NOMO-1 (cell line): ENCODE measurements around the gene ABCB4.

Source experiments
- DNase-seq, 2 experiments: peaks; one replicate each; lab custom pipeline; 2025; ENCODE audit not compliant: unreplicated experiment in 2 of 2; lab: John Stamatoyannopoulos, UW

The ABCB4 gene

GRCh38 chr7:87475359-87476178 is at the start of gene ABCB4:
Gene ABCB4, minus strand, starts transcription at chr7:87475680. Its CDS starts 215 bp downstream, at chr7:87475465.
- no peak for DNase-seq

GRCh38 chr7:87518735-87519134 is 43.3 kb upstream of the ABCB4 start:
- DNase-seq = no peak

GRCh38 chr7:87517891-87518290 is 42.4 kb upstream of the ABCB4 start:
- peak in 1 of 2 experiments; percentile 49 for DNase-seq

GRCh38 chr7:87517136-87517815 is 41.8 kb upstream of the ABCB4 start:
- peak in 1 of 2 experiments; percentile 49 for DNase-seq

GRCh38 chr7:87513735-87514335 is 38.4 kb upstream of the ABCB4 start:
- DNase-seq = no peak

- no peak for DNase-seq
Measured at GRCh38 chr7:87512906-87513305, 37.4 kb upstream of the ABCB4 start.

- no peak for DNase-seq
Measured at GRCh38 chr7:87511510-87511909, 36.0 kb upstream of the ABCB4 start.

- DNase-seq = no peak
Measured at GRCh38 chr7:87510411-87510875, 35.0 kb upstream of the ABCB4 start.

GRCh38 chr7:87507446-87507845 is 32.0 kb upstream of the ABCB4 start:
- no peak for DNase-seq

- DNase-seq = peak in 1 of 2 experiments; percentile 48
Measured at GRCh38 chr7:87506246-87507180, 31.0 kb upstream of the ABCB4 start.

GRCh38 chr7:87505557-87506245 is 30.2 kb upstream of the ABCB4 start:
- no peak for DNase-seq

- no peak for DNase-seq
Measured at GRCh38 chr7:87505122-87505521, 29.6 kb upstream of the ABCB4 start.

GRCh38 chr7:87499494-87499893 is 24.0 kb upstream of the ABCB4 start:
- DNase-seq = no peak

- DNase-seq = no peak
Measured at GRCh38 chr7:87498893-87499292, 23.4 kb upstream of the ABCB4 start.

GRCh38 chr7:87497482-87497881 is 22.0 kb upstream of the ABCB4 start:
- DNase-seq = no peak

GRCh38 chr7:87495366-87495765 is 19.9 kb upstream of the ABCB4 start:
- no peak for DNase-seq

GRCh38 chr7:87494454-87494853 is 19.0 kb upstream of the ABCB4 start:
- DNase-seq = no peak

GRCh38 chr7:87483131-87483530 is 7.7 kb upstream of the ABCB4 start:
- DNase-seq = no peak

GRCh38 chr7:87482115-87482514 is 6.6 kb upstream of the ABCB4 start:
- DNase-seq = no peak

GRCh38 chr7:87480386-87480785 is 4.9 kb upstream of the ABCB4 start:
- no peak for DNase-seq
